Measurements from ENCODE around the gene PRDM1.

PRDM1 gene

GRCh38 chr6:106122938-106123656 is 37.0 kb downstream of the PRDM1 start:
- TF ChIP-seq GATA2 (IDR thresholded peaks at IDR 0.05; ENCODE audit: low read depth, low read length) (no peak), GATA3 (IDR thresholded peaks at IDR 0.05; ENCODE audit: low read depth, low read length) (no peak)

GRCh38 chr6:106124015-106124414 is 37.9 kb downstream of the PRDM1 start:
- TF ChIP-seq GATA2 (IDR thresholded peaks at IDR 0.05; ENCODE audit: low read depth, low read length) (no peak), GATA3 (IDR thresholded peaks at IDR 0.05; ENCODE audit: low read depth, low read length) (no peak)

GRCh38 chr6:106124437-106125430 is 38.6 kb downstream of the PRDM1 start:
- no peak for TF ChIP-seq GATA3 (IDR thresholded peaks at IDR 0.05; ENCODE audit: low read depth, low read length)

GRCh38 chr6:106125925-106126435 is 39.8 kb downstream of the PRDM1 start:
- no peak for TF ChIP-seq GATA3 (IDR thresholded peaks at IDR 0.05; ENCODE audit: low read depth, low read length)
- TF ChIP-seq GATA2 (IDR thresholded peaks at IDR 0.05; ENCODE audit: low read depth, low read length), result no peak

- TF ChIP-seq GATA3 (IDR thresholded peaks at IDR 0.05; ENCODE audit: low read depth, low read length) (no peak), GATA2 (IDR thresholded peaks at IDR 0.05; ENCODE audit: low read depth, low read length) (no peak)
These were observed 40.3 kb downstream of the PRDM1 start for GRCh38 chr6:106126482-106126881.

GRCh38 chr6:106128981-106129781 is 43.0 kb downstream of the PRDM1 start:
- TF ChIP-seq GATA2 (IDR thresholded peaks at IDR 0.05; ENCODE audit: low read depth, low read length) (no peak), GATA3 (IDR thresholded peaks at IDR 0.05; ENCODE audit: low read depth, low read length) (no peak)

GRCh38 chr6:106132153-106132698 is 46.1 kb downstream of the PRDM1 start:
- TF ChIP-seq GATA3 (IDR thresholded peaks at IDR 0.05; ENCODE audit: low read depth, low read length) (no peak), GATA2 (IDR thresholded peaks at IDR 0.05; ENCODE audit: low read depth, low read length) (no peak)

- TF ChIP-seq GATA2 (IDR thresholded peaks at IDR 0.05; ENCODE audit: low read depth, low read length) (no peak), GATA3 (IDR thresholded peaks at IDR 0.05; ENCODE audit: low read depth, low read length) (no peak)
These were observed 46.9 kb downstream of the PRDM1 start for GRCh38 chr6:106133040-106133439.

- no peak for TF ChIP-seq GATA2 (IDR thresholded peaks at IDR 0.05; ENCODE audit: low read depth, low read length)
These were observed 48.1 kb downstream of the PRDM1 start for GRCh38 chr6:106134087-106134770.

GRCh38 chr6:106134906-106135634 is 48.9 kb downstream of the PRDM1 start:
- TF ChIP-seq GATA2 (IDR thresholded peaks at IDR 0.05; ENCODE audit: low read depth, low read length), result no peak
- no peak for TF ChIP-seq GATA3 (IDR thresholded peaks at IDR 0.05; ENCODE audit: low read depth, low read length)

- no peak for TF ChIP-seq GATA2 (IDR thresholded peaks at IDR 0.05; ENCODE audit: low read depth, low read length)
- no peak for TF ChIP-seq GATA3 (IDR thresholded peaks at IDR 0.05; ENCODE audit: low read depth, low read length)
These were observed 49.9 kb downstream of the PRDM1 start for GRCh38 chr6:106135911-106136571.

GRCh38 chr6:106136845-106137244 is 50.7 kb downstream of the PRDM1 start:
- no peak for TF ChIP-seq GATA2 (IDR thresholded peaks at IDR 0.05; ENCODE audit: low read depth, low read length)
- TF ChIP-seq GATA3 (IDR thresholded peaks at IDR 0.05; ENCODE audit: low read depth, low read length), result no peak
